GM12878 (cell line): Measurements from ENCODE around the gene GNAO1.

Experiments used
- CHD1 ChIP-seq: IDR thresholded peaks from 2 replicates; pipeline ENCODE4 v1.6.1; 2012; ENCODE audit warnings: low read depth, low read length, improper control_type of control experiment
- CTCF ChIP-seq, 3 experiments: IDR thresholded peaks in 2 of 3; conservative IDR thresholded peaks in 1 of 3; 2 replicates each; pipeline ENCODE4 v1.5.1; 2011; ENCODE audit warnings: low read depth in 3 of 3, low read length in 3 of 3, mild to moderate bottlenecking in 3 of 3, control low read depth in 2 of 3, moderate library complexity in 2 of 3, inconsistent platforms in 1 of 3, mixed read lengths in 1 of 3; ENCODE audit not compliant: control insufficient read depth in 2 of 3, insufficient read depth in 1 of 3; ENCODE audit errors: extremely low read depth in 1 of 3
- EP300 ChIP-seq, 2 experiments: fragments of 150-350 bp in 1 of 2; IDR thresholded peaks; 2 replicates each; pipeline ENCODE4 v1.6.1; 2011 to 2012; ENCODE audit warnings: low read depth in 2 of 2, low read length in 2 of 2, borderline replicate concordance in 1 of 2, improper control_type of control experiment in 1 of 2, inconsistent platforms in 1 of 2; ENCODE audit not compliant: control insufficient read depth in 1 of 2
- KLF5 ChIP-seq: fragments of 450-650 bp; IDR thresholded peaks from 2 replicates; pipeline ENCODE4 v1.6.1; 2014; ENCODE audit warnings: mild to moderate bottlenecking; ENCODE audit not compliant: partially characterized antibody
- NR2C1 ChIP-seq: fragments of 450-650 bp; IDR thresholded peaks from 2 replicates; pipeline ENCODE4 v1.6.1; 2017; ENCODE audit warnings: antibody characterized with exemption, mild to moderate bottlenecking, moderate library complexity
- POLR2A ChIP-seq: IDR thresholded peaks from 2 replicates; pipeline ENCODE4 v1.6.1; 2011; ENCODE audit warnings: low read depth, mild to moderate bottlenecking, low read length
- POLR2AphosphoS5 ChIP-seq: IDR thresholded peaks from 2 replicates; pipeline ENCODE4 v1.6.1; 2011; ENCODE audit warnings: mild to moderate bottlenecking, low read length, inconsistent platforms
- RFX5 ChIP-seq: IDR thresholded peaks from 2 replicates; pipeline ENCODE4 v1.6.1; 2011; ENCODE audit warnings: low read depth, low read length, improper control_type of control experiment
- ZBED1 ChIP-seq: IDR thresholded peaks from 2 replicates; pipeline ENCODE4 v1.6.1; 2016; ENCODE audit warnings: borderline replicate concordance

GRCh38 chr16:56269281-56269680 is 78.0 kb downstream of the GNAO1 start:
- no peak for TF ChIP-seq CHD1
- TF ChIP-seq KLF5: no peak
- no peak for TF ChIP-seq ZBED1
- TF ChIP-seq POLR2AphosphoS5: no peak
- no peak for TF ChIP-seq POLR2A
- TF ChIP-seq RFX5: no peak
- no peak for TF ChIP-seq CTCF (IDR thresholded peaks at IDR 0.05 in 2 of 3, conservative IDR thresholded peaks at IDR 0.05 in 1 of 3; ENCODE audit: control insufficient read depth in 2 of 3, extremely low read depth in 1 of 3, insufficient read depth in 1 of 3, low read depth in 3 of 3, low read length in 3 of 3)
- TF ChIP-seq NR2C1: no peak
- no peak for TF ChIP-seq EP300 (IDR thresholded peaks at IDR 0.05; ENCODE audit: borderline replicate concordance in 1 of 2, control insufficient read depth in 1 of 2, low read depth in 2 of 2, low read length in 2 of 2)
